Neural progenitor cell (in vitro differentiated cells): ENCODE measurements around the gene NPTX1.

Experiments used
- CTCF ChIP-seq: fragments of 200-600 bp; sonication (generic); IDR thresholded peaks from 2 replicates; pipeline ENCODE4 v1.5.1; 2017; ENCODE audit warnings: antibody characterized with exemption, mild to moderate bottlenecking
- EZH2 ChIP-seq: fragments of 200-600 bp; sonication (generic); IDR thresholded peaks from 2 replicates; pipeline ENCODE4 v1.6.1; 2017; ENCODE audit warnings: antibody characterized with exemption, mild to moderate bottlenecking, moderate library complexity
- EZH2phosphoT487 ChIP-seq: fragments of 200-600 bp; sonication (generic); IDR thresholded peaks from 2 replicates; pipeline ENCODE4 v1.6.1; 2017; ENCODE audit warnings: antibody characterized with exemption

GRCh38 chr17:80433916-80434666, 42.3 kb downstream of the NPTX1 start:
- no peak for TF ChIP-seq CTCF
- no peak for TF ChIP-seq EZH2
- no peak for TF ChIP-seq EZH2phosphoT487
